Rectal smooth muscle tissue (tissue), 1 donor: ENCODE measurements around the gene CMTM1.

Source experiments
- H3K27ac ChIP-seq: one replicate; pipeline ENCODE4 v1.7.0; 2013; ENCODE audit warnings: low read depth, low read length, inconsistent platforms
- H3K27me3 ChIP-seq: one replicate; pipeline ENCODE4 v1.7.0; 2013; ENCODE audit warnings: low read length; ENCODE audit not compliant: control insufficient read depth, insufficient read depth
- H3K36me3 ChIP-seq: one replicate; pipeline ENCODE4 v1.7.0; 2013; ENCODE audit warnings: low read length; ENCODE audit not compliant: control insufficient read depth, insufficient read depth
- H3K4me1 ChIP-seq: one replicate; pipeline ENCODE4 v1.7.0; 2013; ENCODE audit warnings: low read length; ENCODE audit not compliant: control insufficient read depth, insufficient read depth
- H3K4me3 ChIP-seq: one replicate; pipeline ENCODE4 v1.7.0; 2013; ENCODE audit warnings: low read length
- H3K9ac ChIP-seq: one replicate; pipeline ENCODE4 v1.7.0; 2013; ENCODE audit warnings: low read length

The CMTM1 gene

GRCh38 chr16:66524601-66525164, 41.6 kb upstream of the CMTM1 start:
- Histone ChIP-seq H3K36me3 (peaks cover 14% of the 10 kb centered on the region), H3K27ac (no peak overlapping the region), H3K4me3 (no peak overlapping the region), H3K9ac (no peak overlapping the region), H3K4me1 (peaks cover 3% of the 10 kb centered on the region), H3K27me3 (no peaks in the 10 kb centered on the region)

GRCh38 chr16:66525396-66526180, 40.7 kb upstream of the CMTM1 start:
- Histone ChIP-seq H3K27ac (no peak overlapping the region), H3K27me3 (no peaks in the 10 kb centered on the region), H3K4me3 (no peak overlapping the region), H3K9ac (no peak overlapping the region), H3K36me3 (peaks cover 22% of the 10 kb centered on the region), H3K4me1 (peaks cover 3% of the 10 kb centered on the region)

- no peak overlapping the region for H3K27ac ChIP-seq
- H3K4me3 ChIP-seq = no peak overlapping the region
- no peak overlapping the region for H3K9ac ChIP-seq
- H3K4me1 ChIP-seq = no peaks in the 10 kb centered on the region
- H3K27me3 ChIP-seq = no peaks in the 10 kb centered on the region
- peaks cover 31% of the 10 kb centered on the region for H3K36me3 ChIP-seq
These were observed 37.9 kb upstream of the CMTM1 start for GRCh38 chr16:66528294-66528693.

GRCh38 chr16:66529475-66529874, 36.8 kb upstream of the CMTM1 start:
- peaks cover 31% of the 10 kb centered on the region for H3K36me3 ChIP-seq
- H3K27ac ChIP-seq = no peak overlapping the region
- H3K4me3 ChIP-seq = no peak overlapping the region
- H3K4me1 ChIP-seq = no peaks in the 10 kb centered on the region
- no peak overlapping the region for H3K9ac ChIP-seq
- H3K27me3 ChIP-seq = no peaks in the 10 kb centered on the region

- H3K4me1 ChIP-seq = no peaks in the 10 kb centered on the region
- peaks cover 29% of the 10 kb centered on the region for H3K36me3 ChIP-seq
- no peaks in the 10 kb centered on the region for H3K27me3 ChIP-seq
- no peak overlapping the region for H3K27ac ChIP-seq
- H3K9ac ChIP-seq = no peak overlapping the region
- no peak overlapping the region for H3K4me3 ChIP-seq
These were observed 31.9 kb upstream of the CMTM1 start for GRCh38 chr16:66534376-66534799.

DNA sequence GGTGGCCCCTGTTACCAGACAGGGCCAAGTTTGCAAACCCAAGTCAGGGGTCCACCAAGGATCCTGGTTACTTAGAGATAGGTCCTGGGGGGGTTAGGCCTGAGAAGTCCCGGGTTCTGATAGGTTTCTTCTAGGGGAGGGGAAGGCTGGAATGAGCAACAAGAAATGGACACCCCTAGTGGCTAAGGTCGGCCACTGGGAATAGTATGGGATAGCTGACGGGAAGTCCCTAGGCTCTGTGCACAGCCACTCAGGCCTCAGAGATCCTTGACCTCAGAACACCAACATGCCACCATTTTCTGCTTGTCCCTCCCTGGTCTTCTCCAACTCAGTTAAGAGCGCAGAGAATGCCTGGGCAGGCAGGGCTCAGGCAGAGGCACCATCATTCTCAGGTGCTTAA, 29.7 kb upstream of the CMTM1 start:
- no peaks in the 10 kb centered on the region for H3K27me3 ChIP-seq
- peaks cover 13% of the 10 kb centered on the region for H3K36me3 ChIP-seq
- no peak overlapping the region for H3K4me3 ChIP-seq
- H3K9ac ChIP-seq = no peak overlapping the region
- no peak overlapping the region for H3K27ac ChIP-seq
- no peaks in the 10 kb centered on the region for H3K4me1 ChIP-seq

- H3K4me1 ChIP-seq = no peaks in the 10 kb centered on the region
- H3K36me3 ChIP-seq = peaks cover 12% of the 10 kb centered on the region
- no peak overlapping the region for H3K27ac ChIP-seq
- H3K27me3 ChIP-seq = no peaks in the 10 kb centered on the region
- no peak overlapping the region for H3K9ac ChIP-seq
- no peak overlapping the region for H3K4me3 ChIP-seq
These were observed 29.0 kb upstream of the CMTM1 start for GRCh38 chr16:66537236-66537635.

GRCh38 chr16:66538910-66539309, 27.3 kb upstream of the CMTM1 start:
- peaks cover 12% of the 10 kb centered on the region for H3K36me3 ChIP-seq
- no peaks in the 10 kb centered on the region for H3K27me3 ChIP-seq
- H3K4me1 ChIP-seq = no peaks in the 10 kb centered on the region
- no peak overlapping the region for H3K4me3 ChIP-seq
- H3K27ac ChIP-seq = no peak overlapping the region
- no peak overlapping the region for H3K9ac ChIP-seq

DNA sequence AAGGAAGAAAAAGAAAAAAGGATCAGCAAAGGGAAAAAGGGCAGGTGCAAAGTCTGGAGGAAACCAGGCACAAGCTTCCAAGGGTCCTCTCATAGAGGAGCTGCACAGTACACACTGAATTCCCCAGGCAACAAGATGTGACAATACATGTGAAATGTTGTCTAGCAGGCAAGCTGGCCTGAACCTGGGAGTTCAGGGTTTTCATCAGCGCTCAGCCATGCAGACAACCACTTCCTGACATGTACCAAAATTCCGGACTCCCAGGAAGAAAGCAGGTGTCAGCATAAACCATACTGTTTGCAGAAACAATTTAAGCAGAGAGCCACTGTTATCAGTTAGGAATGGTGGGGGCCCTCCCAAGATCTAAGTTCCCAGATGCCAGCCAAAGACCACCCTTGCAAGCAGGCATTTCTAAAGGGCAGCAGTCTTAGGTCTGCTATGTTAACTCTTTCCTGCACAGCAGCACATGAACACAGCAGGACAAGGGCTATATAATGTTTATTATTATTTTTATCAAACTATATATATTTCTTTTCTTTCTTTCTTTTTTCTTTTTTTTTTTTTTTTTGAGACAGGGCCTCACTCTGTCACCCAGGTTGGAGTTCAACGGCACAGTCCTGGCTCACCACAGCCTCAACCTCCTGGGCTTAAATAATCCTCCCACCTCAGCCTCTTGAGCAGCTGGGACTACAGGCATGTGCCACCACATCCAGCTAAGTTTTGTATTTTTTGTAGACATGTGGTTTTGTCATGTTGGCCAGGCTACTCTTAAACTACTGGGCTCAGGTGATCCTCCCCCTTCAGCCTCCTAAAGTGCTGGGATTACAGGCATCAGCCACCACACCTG, 26.4 kb upstream of the CMTM1 start:
- Histone ChIP-seq H3K9ac (no peak overlapping the region), H3K4me1 (no peaks in the 10 kb centered on the region), H3K27ac (no peak overlapping the region), H3K36me3 (peaks cover 12% of the 10 kb centered on the region), H3K27me3 (no peaks in the 10 kb centered on the region), H3K4me3 (no peak overlapping the region)

- Histone ChIP-seq H3K27me3 (no peaks in the 10 kb centered on the region), H3K4me3 (no peak overlapping the region), H3K36me3 (peaks cover 11% of the 10 kb centered on the region), H3K27ac (no peak overlapping the region), H3K4me1 (no peaks in the 10 kb centered on the region), H3K9ac (no peak overlapping the region)
These were observed 24.6 kb upstream of the CMTM1 start for GRCh38 chr16:66541388-66542355.

DNA sequence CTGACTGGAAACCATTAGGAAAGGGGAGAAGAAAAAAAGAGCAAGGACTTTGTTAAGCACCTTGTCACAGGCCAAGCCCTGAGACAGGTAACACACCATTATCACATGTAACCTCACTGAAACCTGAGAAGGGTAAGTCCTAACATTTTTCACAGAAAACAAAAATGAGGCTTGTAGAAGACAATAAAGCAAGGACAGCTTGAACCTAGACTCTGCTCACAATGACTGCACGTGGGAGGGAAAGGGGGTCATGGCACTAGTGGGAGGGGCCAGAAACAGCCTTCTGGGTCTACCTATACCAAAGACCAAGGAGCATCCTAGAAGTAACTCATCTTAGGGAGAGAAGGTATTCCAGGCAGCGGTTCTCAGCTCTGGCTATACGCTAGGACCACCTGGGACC, 23.8 kb upstream of the CMTM1 start:
- Histone ChIP-seq H3K36me3 (peaks cover 5% of the 10 kb centered on the region), H3K9ac (no peak overlapping the region), H3K4me1 (no peaks in the 10 kb centered on the region), H3K27me3 (no peaks in the 10 kb centered on the region), H3K27ac (no peak overlapping the region), H3K4me3 (no peak overlapping the region)

DNA sequence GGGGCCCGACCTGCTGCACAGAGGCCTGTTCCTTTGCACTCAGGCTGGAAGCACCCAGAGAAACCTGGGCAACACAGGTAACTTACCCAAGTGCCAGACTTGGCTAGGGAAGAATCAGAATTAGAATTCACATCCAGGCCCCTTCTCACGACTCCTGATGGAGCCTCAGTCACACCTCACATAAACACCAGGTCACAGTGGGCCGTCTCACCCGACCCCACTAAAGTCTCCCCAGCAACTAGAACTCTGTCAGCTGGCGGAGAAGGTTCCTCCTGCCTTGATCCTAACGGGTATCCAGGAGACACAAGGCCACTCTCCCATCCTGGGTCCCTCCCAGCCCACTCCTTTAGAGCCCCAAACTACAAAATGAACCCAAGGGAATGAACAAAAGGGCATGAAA, 22.7 kb upstream of the CMTM1 start:
- H3K27ac ChIP-seq = no peak overlapping the region
- H3K9ac ChIP-seq = no peak overlapping the region
- no peaks in the 10 kb centered on the region for H3K4me1 ChIP-seq
- no peak overlapping the region for H3K4me3 ChIP-seq
- H3K36me3 ChIP-seq = peaks cover 2% of the 10 kb centered on the region
- no peaks in the 10 kb centered on the region for H3K27me3 ChIP-seq
